Esophagus muscularis mucosa (tissue), 4 donors: ENCODE data around the gene SLC2A11. TPM values are rescaled to one million over a fixed set of nuclear protein-coding genes. Genes with fewer than 3 reads are reported as not detected.
A peak's percentile ranks its signal among the peaks of the same experiment; 100 is the strongest.
"Not testable (repeated sequence)": the region's sequence is repeated elsewhere in the genome, so short reads cannot be mapped to it uniquely, and the experiment has no call there.

Experiments
- DNase-seq: peaks from one replicate; pipeline ENCODE4 v3.0.0-alpha.2; 2017; ENCODE audit errors: extremely low spot score
- H3K27ac ChIP-seq, 4 donors: fragments of 200-600 bp; sonication (generic); replicated peaks in 1 of 4; 1 replicate in 3 of 4; 2 replicates in 1 of 4; pipeline ENCODE4 v1.5.1; 2016 to 2019; ENCODE audit warnings: mild to moderate bottlenecking in 1 of 4
- H3K27me3 ChIP-seq, 4 donors: fragments of 200-600 bp; sonication (generic); one replicate each; pipeline versions ENCODE4 v1.5.1 to v1.6.0; 2016 to 2019
- H3K36me3 ChIP-seq, 4 donors: fragments of 200-600 bp; sonication (generic); one replicate each; pipeline ENCODE4 v1.5.1; 2016 to 2019
- H3K4me1 ChIP-seq, 4 donors: fragments of 200-600 bp; sonication (generic); one replicate each; pipeline ENCODE4 v1.5.1; 2016 to 2019
- H3K4me3 ChIP-seq, 4 donors: fragments of 200-600 bp; sonication (generic); 1 replicate in 2 of 4; 2 replicates in 2 of 4; pipeline ENCODE4 v1.5.1; 2016 to 2019; ENCODE audit warnings: mild to moderate bottlenecking in 4 of 4, moderate library complexity in 1 of 4
- H3K9me3 ChIP-seq, 4 donors: fragments of 200-600 bp; sonication (generic); 1 replicate in 3 of 4; 2 replicates in 1 of 4; pipeline ENCODE4 v1.5.1; 2016 to 2019
- CTCF ChIP-seq, 3 experiments: fragments of 200-600 bp in 2 of 3; fragments of 450-650 bp in 1 of 3; sonication (generic) in 2 of 3; IDR thresholded peaks; one replicate each; pipeline ENCODE4 v1.5.1; 2017 to 2019; ENCODE audit warnings: antibody characterized with exemption in 3 of 3, mild to moderate bottlenecking in 2 of 3, moderate library complexity in 1 of 3
- EP300 ChIP-seq: sonication (generic); formaldehyde crosslinking; IDR thresholded peaks from one replicate; pipeline ENCODE4 v1.6.1; 2017; ENCODE audit warnings: antibody characterized with exemption
- POLR2A ChIP-seq: fragments of 450-650 bp; IDR thresholded peaks from one replicate; pipeline ENCODE4 v1.6.1; 2017; ENCODE audit warnings: antibody characterized with exemption, moderate library complexity, mild to moderate bottlenecking, low read depth
- POLR2AphosphoS5 ChIP-seq, 2 donors: sonication (generic); formaldehyde crosslinking; IDR thresholded peaks; one replicate each; pipeline ENCODE4 v1.6.1; 2017; ENCODE audit warnings: antibody characterized with exemption in 2 of 2
- WGBS: methylation state at CpG from one replicate; pipeline ENCODE4 v1.1.5; 2018; 5-methylcytosine and 5-hydroxymethylcytosine counted together
- intact Hi-C: fragments of 100-400 bp; cut with DNase I; formaldehyde crosslinking; loops from one replicate; pipeline ENCODE4 v1.15.1; 2023
- total RNA-seq, 4 donors: library from RNA; depleted of rRNA; stranded (reverse); fragments of >200 nt; gene quantifications; one replicate each; pipeline versions ENCODE4 v1.1.0 to v1.2.1, GENCODE V29; 2016

Gene SLC2A11
- total RNA-seq, 4 donors from 2014 or later = 11.6 to 17.4 (median 15.3) TPM

DNA sequence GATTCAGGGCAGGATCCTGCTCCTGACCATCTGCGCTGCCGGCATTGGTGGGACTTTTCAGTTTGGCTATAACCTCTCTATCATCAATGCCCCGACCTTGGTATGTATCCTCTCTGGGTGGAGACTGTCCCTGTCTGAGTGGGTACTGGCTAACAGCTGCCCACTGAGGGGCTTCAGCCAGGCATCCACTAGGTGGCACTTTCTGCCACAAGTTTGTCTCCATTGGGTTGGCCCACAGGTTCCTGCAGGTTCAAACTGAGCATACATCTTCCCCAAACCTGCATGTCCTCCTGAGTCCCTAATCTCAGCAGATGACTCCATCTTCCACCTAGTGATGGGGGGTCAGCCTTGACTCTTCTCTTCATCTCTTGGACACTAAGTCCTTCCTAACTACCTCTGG is 4.4 kb downstream of the SLC2A11 start:
- H3K4me3 ChIP-seq = no peak overlapping the region
- DNase-seq = no peak
- H3K9me3 ChIP-seq = no peaks in the 10 kb centered on the region
- WGBS = 88% methylated on average over 3 of the region's 3 CpGs
- TF ChIP-seq POLR2AphosphoS5 (IDR thresholded peaks at IDR 0.05) (no peak), CTCF (IDR thresholded peaks at IDR 0.05) (peak; percentile 25 to 34 (median 28))
- intact Hi-C loops = no loop called here
- H3K27me3 ChIP-seq = no peaks in the 10 kb centered on the region
- no peak overlapping the region for H3K27ac ChIP-seq
- H3K36me3 ChIP-seq = peaks cover 0 to 40% (median 19%) of the 10 kb centered on the region in 4 donors
- H3K4me1 ChIP-seq = peaks cover 8 to 22% (median 14%) of the 10 kb centered on the region in 4 donors

DNA sequence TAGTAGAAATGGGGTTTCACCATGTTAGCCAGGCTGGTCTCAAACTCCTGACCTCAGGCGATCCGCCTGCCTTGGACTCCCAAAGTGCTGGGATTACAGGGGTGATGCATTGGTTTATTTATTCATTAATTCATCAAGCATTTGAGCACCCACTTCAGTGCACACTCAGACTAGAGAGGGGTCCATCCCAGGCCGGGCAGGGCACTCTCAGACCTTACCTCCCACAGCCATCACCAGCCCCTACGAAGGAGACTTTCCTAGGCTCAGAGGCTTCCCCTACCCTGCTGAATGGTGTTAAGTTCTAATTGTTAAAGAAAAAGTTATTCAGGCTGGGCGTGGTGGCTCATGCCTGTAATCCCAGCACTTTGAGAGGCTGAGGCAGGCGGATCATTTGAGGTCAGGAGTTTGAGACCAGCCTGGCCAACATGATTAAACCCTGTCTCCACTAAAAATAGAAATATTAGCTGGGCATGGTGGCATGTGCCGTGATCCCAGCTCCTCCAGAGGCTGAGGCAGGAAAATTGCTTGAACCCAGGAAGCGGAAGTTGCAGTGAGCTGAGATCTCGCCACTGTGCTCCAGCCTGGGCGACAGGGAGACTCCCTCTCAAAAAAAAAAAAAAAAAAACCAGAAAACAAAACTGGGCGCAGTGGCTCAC is 7.0 kb downstream of the SLC2A11 start:
- H3K9me3 ChIP-seq, H3K27ac ChIP-seq, DNase-seq, H3K27me3 ChIP-seq, H3K4me1 ChIP-seq, intact Hi-C loops, H3K4me3 ChIP-seq: not testable (repeated sequence)
- H3K36me3 ChIP-seq = peaks cover 15 to 65% (median 44%) of the 10 kb centered on the region in 4 donors
- WGBS = 81% methylated on average over 11 of the region's 11 CpGs

GRCh38 chr22:23868580-23868979 is 10.9 kb downstream of the SLC2A11 start:
- Histone ChIP-seq H3K36me3 (peaks cover 15 to 84% (median 44%) of the 10 kb centered on the region in 4 donors), H3K27ac (no peak overlapping the region), H3K4me3 (no peak overlapping the region), H3K9me3 (no peaks in the 10 kb centered on the region), H3K27me3 (no peaks in the 10 kb centered on the region), H3K4me1 (no peaks in the 10 kb centered on the region)
- WGBS = 95% methylated on average over 4 of the region's 4 CpGs
- DNase-seq = no peak
- intact Hi-C loops = no loop called here
- TF ChIP-seq CTCF (IDR thresholded peaks at IDR 0.05) (no peak), POLR2AphosphoS5 (IDR thresholded peaks at IDR 0.05) (no peak), POLR2A (no peak), EP300 (no peak)

GRCh38 chr22:23874871-23875270 is 17.2 kb downstream of the SLC2A11 start:
- Histone ChIP-seq H3K27ac (no peak overlapping the region), H3K4me3 (no peak overlapping the region), H3K4me1 (no peaks in the 10 kb centered on the region), H3K9me3 (no peaks in the 10 kb centered on the region), H3K36me3 (peaks cover 4 to 89% (median 50%) of the 10 kb centered on the region in 4 donors), H3K27me3 (no peaks in the 10 kb centered on the region)
- DNase-seq = no peak
- intact Hi-C loops = no loop called here
- 87% methylated on average over 4 of the region's 4 CpGs for WGBS
- TF ChIP-seq CTCF (IDR thresholded peaks at IDR 0.05) (no peak), POLR2A (no peak), EP300 (no peak), POLR2AphosphoS5 (IDR thresholded peaks at IDR 0.05) (no peak)

DNA sequence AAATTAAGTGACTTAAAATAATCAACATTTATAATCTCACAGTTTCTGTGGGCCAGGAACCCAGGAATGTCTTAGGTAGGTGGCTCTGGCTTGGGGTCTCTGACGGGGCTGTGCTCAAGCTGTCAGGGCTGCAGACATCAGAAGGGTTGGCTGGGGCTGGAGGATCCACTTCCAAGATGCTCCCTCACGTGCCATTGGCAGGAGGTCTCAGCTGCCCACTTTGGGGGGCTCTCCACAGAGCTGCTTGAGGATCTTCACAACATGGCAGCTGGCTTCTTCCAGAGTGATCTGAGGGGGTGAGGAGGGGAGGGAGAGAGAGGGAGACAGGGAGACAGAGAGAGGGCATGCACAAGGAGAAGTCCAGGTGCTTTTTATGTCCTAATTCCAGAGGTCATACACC is 18.1 kb downstream of the SLC2A11 start:
- WGBS = 90% methylated on average over 2 of the region's 2 CpGs
- Histone ChIP-seq H3K4me3 (no peak overlapping the region), H3K36me3 (peaks cover 4 to 81% (median 48%) of the 10 kb centered on the region in 4 donors), H3K27ac (no peak overlapping the region), H3K27me3 (no peaks in the 10 kb centered on the region), H3K4me1 (no peaks in the 10 kb centered on the region), H3K9me3 (no peaks in the 10 kb centered on the region)
- intact Hi-C loops = no loop called here
- DNase-seq = no peak
- TF ChIP-seq POLR2AphosphoS5 (IDR thresholded peaks at IDR 0.05) (no peak), CTCF (IDR thresholded peaks at IDR 0.05) (no peak)
